DND-41 (cell line): ENCODE measurements around the gene PUS7.

Source experiments
- ATAC-seq: fragments of 200-7000 bp; cut with Tn5 transposase; 3 replicates; pipeline ENCODE4 v1.9.1; 2021; ENCODE audit warnings: low read depth; ENCODE audit not compliant: insufficient read depth
- DNase-seq: peaks from one replicate; pipeline ENCODE4 v3.0.0-alpha.2; 2020
- H2AFZ ChIP-seq: 2 replicates; pipeline ENCODE4 v1.6.0; 2012; ENCODE audit warnings: low read depth, low read length
- H3K27ac ChIP-seq: 2 replicates; pipeline ENCODE4 v1.5.1; 2012; ENCODE audit warnings: low read length, inconsistent platforms
- H3K27me3 ChIP-seq: fragments of 200-600 bp; sonication (generic); 2 replicates; pipeline ENCODE4 v1.6.0; 2012; ENCODE audit warnings: low read length, mild to moderate bottlenecking, inconsistent platforms; ENCODE audit not compliant: insufficient read depth, poor library complexity
- H3K36me3 ChIP-seq: 2 replicates; pipeline ENCODE4 v1.5.1; 2012; ENCODE audit warnings: low read length, inconsistent platforms; ENCODE audit not compliant: insufficient read depth
- H3K4me1 ChIP-seq: 2 replicates; pipeline ENCODE4 v1.5.1; 2012; ENCODE audit warnings: mild to moderate bottlenecking, low read length; ENCODE audit not compliant: insufficient read depth
- H3K4me2 ChIP-seq: 2 replicates; pipeline ENCODE4 v1.6.0; 2012; ENCODE audit warnings: mild to moderate bottlenecking, moderate library complexity, low read length, inconsistent platforms; ENCODE audit not compliant: insufficient read depth
- H3K4me3 ChIP-seq, 2 experiments: fragments of 200-600 bp in 1 of 2; shearing (Covaris generic) in 1 of 2; 2 replicates each; pipeline ENCODE4 v1.5.1; 2012 to 2016; ENCODE audit warnings: inconsistent platforms in 2 of 2, low read length in 2 of 2, mild to moderate bottlenecking in 2 of 2, low read depth in 1 of 2, moderate library complexity in 1 of 2
- H3K79me2 ChIP-seq: 2 replicates; pipeline ENCODE4 v1.6.0; 2012; ENCODE audit warnings: low read length, inconsistent platforms; ENCODE audit not compliant: insufficient read depth
- H3K9ac ChIP-seq: 2 replicates; pipeline ENCODE4 v1.6.0; 2012; ENCODE audit warnings: low read depth, mild to moderate bottlenecking, inconsistent platforms, low read length, moderate library complexity
- H3K9me3 ChIP-seq: 2 replicates; pipeline ENCODE4 v1.5.1; 2012; ENCODE audit warnings: low read length, moderate library complexity, mild to moderate bottlenecking, inconsistent platforms; ENCODE audit not compliant: insufficient read depth, severe bottlenecking
- H4K20me1 ChIP-seq: 2 replicates; pipeline ENCODE4 v1.6.0; 2012; ENCODE audit warnings: low read length; ENCODE audit not compliant: insufficient read depth
- CTCF ChIP-seq: IDR thresholded peaks from 2 replicates; pipeline ENCODE4 v1.5.1; 2012; ENCODE audit warnings: borderline replicate concordance, low read length, moderate library complexity, mild to moderate bottlenecking; ENCODE audit not compliant: poor library complexity, severe bottlenecking; ENCODE audit errors: extremely low read depth
- EZH2 ChIP-seq: IDR thresholded peaks from 3 replicates; pipeline ENCODE4 v1.6.1; 2012; ENCODE audit warnings: borderline replicate concordance, low read depth, mild to moderate bottlenecking, moderate library complexity, low read length, inconsistent platforms; ENCODE audit not compliant: severe bottlenecking

Gene PUS7

GRCh38 chr7:105470846-105471245 is 51.2 kb downstream of the PUS7 start:
- no peak for DNase-seq
- no peaks in the 10 kb centered on the region for H4K20me1 ChIP-seq
- H3K4me1 ChIP-seq, result no peaks in the 10 kb centered on the region
- no peak overlapping the region for H2AFZ ChIP-seq
- H3K4me3 ChIP-seq, result no peak overlapping the region
- no peak for TF ChIP-seq EZH2
- no peak for TF ChIP-seq CTCF
- ATAC-seq, result no peak
- H3K79me2 ChIP-seq, result no peaks in the 10 kb centered on the region
- no peaks in the 10 kb centered on the region for H3K27me3 ChIP-seq
- H3K9ac ChIP-seq, result no peak overlapping the region
- no peaks in the 10 kb centered on the region for H3K9me3 ChIP-seq
- no peak overlapping the region for H3K27ac ChIP-seq
- no peak overlapping the region for H3K4me2 ChIP-seq
- H3K36me3 ChIP-seq, result peaks cover 20% of the 10 kb centered on the region; the same call in 1 of the 2 replicates

GRCh38 chr7:105470090-105470489 is 52.0 kb downstream of the PUS7 start:
- no peak for TF ChIP-seq EZH2
- TF ChIP-seq CTCF, result no peak
- H3K27ac ChIP-seq, result no peak overlapping the region
- H3K4me2 ChIP-seq, result no peak overlapping the region
- H3K79me2 ChIP-seq, result no peaks in the 10 kb centered on the region
- H3K9ac ChIP-seq, result no peak overlapping the region
- no peak overlapping the region for H3K4me3 ChIP-seq
- ATAC-seq, result no peak
- no peaks in the 10 kb centered on the region for H3K27me3 ChIP-seq
- H3K9me3 ChIP-seq, result no peaks in the 10 kb centered on the region
- H3K4me1 ChIP-seq, result no peaks in the 10 kb centered on the region
- H2AFZ ChIP-seq, result no peak overlapping the region
- DNase-seq, result no peak
- H4K20me1 ChIP-seq, result no peaks in the 10 kb centered on the region
- H3K36me3 ChIP-seq, result peaks cover 20% of the 10 kb centered on the region; the same call in 1 of the 2 replicates

- Histone ChIP-seq H2AFZ (no peak overlapping the region), H3K27ac (no peak overlapping the region), H3K27me3 (no peaks in the 10 kb centered on the region), H3K4me3 (no peak overlapping the region), H3K4me2 (no peak overlapping the region), H3K79me2 (no peaks in the 10 kb centered on the region), H3K4me1 (no peaks in the 10 kb centered on the region), H4K20me1 (no peaks in the 10 kb centered on the region), H3K36me3 (peaks cover 39% of the 10 kb centered on the region), H3K9me3 (no peaks in the 10 kb centered on the region), H3K9ac (no peak overlapping the region)
- ATAC-seq (no peak), DNase-seq (no peak)
- TF ChIP-seq EZH2, result no peak
- TF ChIP-seq CTCF, result no peak
Measured at GRCh38 chr7:105462765-105463420, 59.2 kb downstream of the PUS7 start.

- Histone ChIP-seq H3K27me3 (no peaks in the 10 kb centered on the region), H3K4me3 (no peak overlapping the region), H3K4me2 (no peak overlapping the region), H3K36me3 (peaks cover 51% of the 10 kb centered on the region), H3K4me1 (no peaks in the 10 kb centered on the region), H3K9ac (no peak overlapping the region), H3K9me3 (no peaks in the 10 kb centered on the region), H4K20me1 (no peaks in the 10 kb centered on the region), H3K79me2 (no peaks in the 10 kb centered on the region), H2AFZ (no peak overlapping the region), H3K27ac (no peak overlapping the region)
- DNase-seq (no peak), ATAC-seq (no peak)
- TF ChIP-seq CTCF (no peak), EZH2 (no peak)
Measured at GRCh38 chr7:105461518-105461917, 60.6 kb downstream of the PUS7 start.
